OCI-LY1 (cell line): ENCODE measurements around the gene FOXD1.

Experiments used
- H2AFZ ChIP-seq: fragments of 200-600 bp; sonication (generic), shearing (Covaris generic); 2 replicates; pipeline ENCODE4 v1.6.0; 2014; ENCODE audit warnings: antibody characterized with exemption, mild to moderate bottlenecking, low read length
- H3F3A ChIP-seq: fragments of 200-600 bp; sonication (generic), shearing (Covaris generic); 2 replicates; pipeline ENCODE4 v1.6.0; 2014; ENCODE audit warnings: mild to moderate bottlenecking, antibody characterized with exemption, low read length, moderate library complexity; ENCODE audit not compliant: insufficient read depth
- H3K27ac ChIP-seq: fragments of 200-600 bp; sonication (generic); 2 replicates; pipeline ENCODE4 v1.5.1; 2014; ENCODE audit warnings: low read length, mixed run types, mild to moderate bottlenecking, low read depth; ENCODE audit not compliant: poor library complexity, severe bottlenecking
- H3K27me3 ChIP-seq: fragments of 200-600 bp; sonication (generic); 2 replicates; pipeline ENCODE4 v1.6.0; 2014; ENCODE audit warnings: antibody characterized with exemption, mild to moderate bottlenecking, low read length, moderate library complexity; ENCODE audit not compliant: insufficient read depth
- H3K36me3 ChIP-seq: fragments of 200-600 bp; sonication (generic); 2 replicates; pipeline ENCODE4 v1.6.1; 2014; ENCODE audit warnings: mild to moderate bottlenecking, antibody characterized with exemption, low read length, moderate library complexity, mixed read lengths; ENCODE audit not compliant: insufficient read depth
- H3K4me1 ChIP-seq: fragments of 200-600 bp; sonication (generic); 2 replicates; pipeline ENCODE4 v1.5.1; 2014; ENCODE audit warnings: mild to moderate bottlenecking, low read length, moderate library complexity; ENCODE audit not compliant: insufficient read depth, severe bottlenecking
- H3K4me2 ChIP-seq: fragments of 200-600 bp; sonication (generic), shearing (Covaris generic); 2 replicates; pipeline ENCODE4 v1.6.1; 2014; ENCODE audit warnings: low read length
- H3K4me3 ChIP-seq: fragments of 200-600 bp; sonication (generic); 2 replicates; pipeline ENCODE4 v1.5.1; 2014; ENCODE audit warnings: low read length, low read depth, mild to moderate bottlenecking, mixed read lengths; ENCODE audit not compliant: poor library complexity, severe bottlenecking
- H3K79me2 ChIP-seq: fragments of 200-600 bp; shearing (Covaris generic); 2 replicates; pipeline ENCODE4 v1.6.1; 2016; ENCODE audit warnings: mixed run types, low read length, mixed read lengths; ENCODE audit not compliant: insufficient read depth
- H3K9ac ChIP-seq: fragments of 200-600 bp; sonication (generic), shearing (Covaris generic); 2 replicates; pipeline ENCODE4 v1.6.1; 2014; ENCODE audit warnings: mild to moderate bottlenecking, low read length, mixed read lengths
- H3K9me2 ChIP-seq: fragments of 200-600 bp; sonication (generic), shearing (Covaris generic); 2 replicates; pipeline ENCODE4 v1.6.1; 2014; ENCODE audit warnings: low read depth, mild to moderate bottlenecking, low read length, mixed read lengths
- H3K9me3 ChIP-seq: fragments of 200-600 bp; shearing (Covaris generic); 2 replicates; pipeline ENCODE4 v1.6.1; 2014; ENCODE audit warnings: low read length, mixed read lengths
- H4K20me1 ChIP-seq: fragments of 200-600 bp; sonication (generic), shearing (Covaris generic); 2 replicates; pipeline ENCODE4 v1.6.0; 2016; ENCODE audit warnings: mild to moderate bottlenecking, low read length; ENCODE audit not compliant: insufficient read depth
- EZH2 ChIP-seq: fragments of 200-600 bp; sonication (generic), shearing (Covaris generic); IDR thresholded peaks from 2 replicates; pipeline ENCODE4 v1.8.0; 2017; ENCODE audit warnings: borderline replicate concordance, mixed run types, mild to moderate bottlenecking, antibody characterized with exemption, low read length, moderate library complexity, mixed read lengths
- TF ChIP-seq, protein P1 (sequence below): fragments of 200-600 bp; sonication (generic), shearing (Covaris generic); IDR thresholded peaks from 2 replicates; pipeline ENCODE4 v1.5.1; 2017; ENCODE audit warnings: mild to moderate bottlenecking, antibody characterized with exemption, low read length, moderate library complexity, mixed read lengths

Gene FOXD1

DNA sequence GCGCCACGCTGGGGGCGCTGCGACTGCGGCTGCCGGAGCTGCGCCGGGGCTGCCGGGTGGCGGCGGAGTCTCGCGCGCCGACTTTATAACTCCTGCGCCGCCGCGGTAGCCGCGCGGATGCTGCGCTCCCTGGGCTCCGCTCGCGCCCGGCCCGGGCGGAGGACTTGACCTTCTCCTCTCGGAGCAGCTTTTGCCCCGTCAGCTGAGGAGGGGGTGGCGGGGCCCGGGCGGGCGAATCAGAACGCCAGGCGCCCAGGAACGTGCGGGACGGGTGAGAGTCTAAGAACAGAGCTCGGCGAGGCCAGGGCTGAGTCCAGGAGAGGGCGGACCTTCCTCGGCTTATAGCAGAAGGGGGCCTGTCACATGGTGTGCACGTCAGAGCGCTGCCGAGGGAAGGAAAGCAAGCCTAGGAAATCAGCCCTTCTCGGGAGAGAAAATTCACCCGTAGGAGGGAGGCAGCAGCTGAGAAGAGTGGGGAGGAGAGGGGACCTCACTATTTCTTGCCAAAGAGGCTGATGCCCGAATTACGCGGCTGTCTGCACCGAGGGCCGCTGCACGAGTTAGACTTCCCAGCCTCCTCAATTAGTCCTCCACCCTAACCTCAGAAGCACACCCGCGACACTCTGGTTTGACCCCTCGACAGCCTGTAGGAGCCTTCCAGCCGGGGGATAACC, at the start of gene FOXD1:
TSS of gene FOXD1 (minus strand) at position 315 of the 674 bp plus-strand sequence. CDS start 415 bp downstream, outside the sequence.
- Histone ChIP-seq H3K9ac (no peak within 1 kb of the TSS), H4K20me1 (no peaks in the 10 kb centered on the region), H2AFZ (no peak within 1 kb of the TSS)

DNA sequence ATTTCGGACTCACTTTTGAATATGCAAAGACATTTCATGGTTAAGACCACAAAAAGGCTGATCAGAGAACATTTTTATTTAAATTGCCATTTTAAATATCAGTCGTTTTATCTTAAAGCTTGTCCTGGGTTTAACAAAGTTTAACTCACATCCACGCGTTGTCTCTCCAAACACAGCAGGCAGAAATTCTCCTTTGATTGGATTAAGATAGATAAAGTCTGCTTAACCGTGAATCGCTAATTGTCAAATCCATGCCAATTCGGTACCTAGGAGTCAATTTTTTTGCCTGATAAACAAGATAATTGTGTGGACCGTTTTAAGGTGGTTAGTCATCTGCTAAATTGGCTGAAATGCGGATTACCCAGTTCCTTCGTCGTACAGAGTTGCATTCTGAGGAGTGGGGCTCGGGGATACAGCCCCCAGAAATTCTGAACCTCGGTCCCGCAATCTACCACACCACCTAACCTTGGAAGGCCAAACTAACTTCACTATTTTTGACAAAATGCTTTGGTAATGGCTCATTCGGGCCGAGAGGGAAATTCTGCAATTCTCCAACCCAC, 49.0 kb upstream of the FOXD1 start:
- Histone ChIP-seq H3K79me2 (peaks cover 36% of the 10 kb centered on the region), H3K27me3 (no peaks in the 10 kb centered on the region)

More for the DNA sequence above, at the start of gene FOXD1:
- H3K4me1 ChIP-seq: peaks cover 9% of the 10 kb centered on the region
- peak within 1 kb of the TSS; percentile 68 for H3K4me2 ChIP-seq
- H3K27ac ChIP-seq: no peak within 1 kb of the TSS
- no peaks in the 10 kb centered on the region for H3K9me2 ChIP-seq
- no peaks in the 10 kb centered on the region for H3K27me3 ChIP-seq
- no peaks in the 10 kb centered on the region for H3F3A ChIP-seq
- peak within 1 kb of the TSS; percentile 57 for H3K4me3 ChIP-seq
- H3K36me3 ChIP-seq: no peaks in the 10 kb centered on the region
- TF ChIP-seq, protein P1, sequence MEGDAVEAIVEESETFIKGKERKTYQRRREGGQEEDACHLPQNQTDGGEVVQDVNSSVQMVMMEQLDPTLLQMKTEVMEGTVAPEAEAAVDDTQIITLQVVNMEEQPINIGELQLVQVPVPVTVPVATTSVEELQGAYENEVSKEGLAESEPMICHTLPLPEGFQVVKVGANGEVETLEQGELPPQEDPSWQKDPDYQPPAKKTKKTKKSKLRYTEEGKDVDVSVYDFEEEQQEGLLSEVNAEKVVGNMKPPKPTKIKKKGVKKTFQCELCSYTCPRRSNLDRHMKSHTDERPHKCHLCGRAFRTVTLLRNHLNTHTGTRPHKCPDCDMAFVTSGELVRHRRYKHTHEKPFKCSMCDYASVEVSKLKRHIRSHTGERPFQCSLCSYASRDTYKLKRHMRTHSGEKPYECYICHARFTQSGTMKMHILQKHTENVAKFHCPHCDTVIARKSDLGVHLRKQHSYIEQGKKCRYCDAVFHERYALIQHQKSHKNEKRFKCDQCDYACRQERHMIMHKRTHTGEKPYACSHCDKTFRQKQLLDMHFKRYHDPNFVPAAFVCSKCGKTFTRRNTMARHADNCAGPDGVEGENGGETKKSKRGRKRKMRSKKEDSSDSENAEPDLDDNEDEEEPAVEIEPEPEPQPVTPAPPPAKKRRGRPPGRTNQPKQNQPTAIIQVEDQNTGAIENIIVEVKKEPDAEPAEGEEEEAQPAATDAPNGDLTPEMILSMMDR: no peak
- no peak for TF ChIP-seq EZH2
- no peaks in the 10 kb centered on the region for H3K9me3 ChIP-seq
- no peaks in the 10 kb centered on the region for H3K79me2 ChIP-seq

DNA sequence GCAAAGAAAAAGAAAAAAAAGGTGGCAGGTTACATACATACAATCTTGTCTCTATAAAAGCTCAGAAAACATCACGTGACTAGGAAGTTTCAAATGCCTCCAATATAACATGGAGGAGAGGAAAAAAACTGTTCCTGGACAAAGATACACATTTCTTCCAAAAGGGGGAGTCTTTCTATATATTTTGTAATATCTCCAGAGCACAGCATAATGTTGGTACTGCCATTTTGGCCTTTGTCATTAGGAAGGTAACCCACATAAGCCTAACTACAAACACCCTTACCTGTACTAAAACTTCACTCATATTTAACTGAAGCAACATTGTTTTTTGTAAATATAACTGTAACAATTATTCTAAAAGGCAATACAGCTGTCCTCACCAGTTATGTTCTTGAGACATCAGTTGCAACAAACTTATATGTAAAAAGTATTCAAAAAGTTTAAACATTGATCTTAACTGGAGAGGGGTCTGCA, 48.4 kb upstream of the FOXD1 start:
- Histone ChIP-seq H3K36me3 (peaks cover 26% of the 10 kb centered on the region), H3K27me3 (no peaks in the 10 kb centered on the region), H3K4me1 (peaks cover 30% of the 10 kb centered on the region), H3F3A (no peaks in the 10 kb centered on the region), H3K4me3 (peak overlapping the region; percentile 79), H3K79me2 (peaks cover 32% of the 10 kb centered on the region), H4K20me1 (no peaks in the 10 kb centered on the region; the same call in 1 of the 2 replicates), H3K9ac (peak overlapping the region; percentile 81), H3K27ac (peak overlapping the region; percentile 61), H2AFZ (0 out of 2 replicates have a peak overlapping the region, but pooled peaks have one; percentile 23), H3K9me3 (no peaks in the 10 kb centered on the region), H3K9me2 (no peaks in the 10 kb centered on the region), H3K4me2 (peak overlapping the region; percentile 82)
- TF ChIP-seq EZH2: no peak
- TF ChIP-seq, protein P1: peak; percentile 53

More for the DNA sequence above, 49.0 kb upstream of the FOXD1 start:
- H2AFZ ChIP-seq: peak overlapping the region; percentile 23; the same call in 1 of the 2 replicates
- H3K4me1 ChIP-seq: peaks cover 30% of the 10 kb centered on the region
- H4K20me1 ChIP-seq: no peaks in the 10 kb centered on the region; the same call in 1 of the 2 replicates
- no peaks in the 10 kb centered on the region for H3K9me3 ChIP-seq
- TF ChIP-seq, protein P1: no peak
- TF ChIP-seq EZH2: no peak
- H3K9me2 ChIP-seq: no peaks in the 10 kb centered on the region
- peak overlapping the region; percentile 81 for H3K9ac ChIP-seq
- peak overlapping the region; percentile 79 for H3K4me3 ChIP-seq
- peaks cover 32% of the 10 kb centered on the region for H3K36me3 ChIP-seq
- peak overlapping the region; percentile 82 for H3K4me2 ChIP-seq
- no peaks in the 10 kb centered on the region for H3F3A ChIP-seq
- peak overlapping the region; percentile 61 for H3K27ac ChIP-seq
